NCI-H146 treated with DMSO at 0.1 percent for 48 hours (cell line): ENCODE results near the gene CSRNP3.

Source experiments
- DNase-seq: peaks from one replicate; lab custom pipeline; 2025; ENCODE audit not compliant: unreplicated experiment; lab: John Stamatoyannopoulos, UW

The CSRNP3 gene

GRCh38 chr2:165678882-165679281 is 209.4 kb downstream of the CSRNP3 start:
- DNase-seq: no peak

- DNase-seq: no peak
Observed at GRCh38 chr2:165679621-165680020, 210.1 kb downstream of the CSRNP3 start.

- no peak for DNase-seq
Observed at GRCh38 chr2:165681841-165682240, 212.3 kb downstream of the CSRNP3 start.

- DNase-seq: no peak
Observed at GRCh38 chr2:165682546-165682945, 213.0 kb downstream of the CSRNP3 start.

- no peak for DNase-seq
Observed at GRCh38 chr2:165686800-165687199, 217.3 kb downstream of the CSRNP3 start.

GRCh38 chr2:165687426-165688002 is 218.0 kb downstream of the CSRNP3 start:
- DNase-seq: no peak

GRCh38 chr2:165691615-165692014 is 222.1 kb downstream of the CSRNP3 start:
- no peak for DNase-seq

GRCh38 chr2:165692906-165693305 is 223.4 kb downstream of the CSRNP3 start:
- no peak for DNase-seq

GRCh38 chr2:165693838-165694237 is 224.3 kb downstream of the CSRNP3 start:
- DNase-seq: no peak

GRCh38 chr2:165697748-165698443 is 228.4 kb downstream of the CSRNP3 start:
- peak; percentile 74 for DNase-seq

GRCh38 chr2:165698444-165698884 is 229.0 kb downstream of the CSRNP3 start:
- peak; percentile 57 for DNase-seq

- no peak for DNase-seq
Observed at GRCh38 chr2:165699946-165700345, 230.4 kb downstream of the CSRNP3 start.

GRCh38 chr2:165700531-165700930 is 231.0 kb downstream of the CSRNP3 start:
- DNase-seq: no peak

- DNase-seq: no peak
Observed at GRCh38 chr2:165701147-165701546, 231.6 kb downstream of the CSRNP3 start.

GRCh38 chr2:165706960-165707487 is 237.5 kb downstream of the CSRNP3 start:
- DNase-seq: no peak

GRCh38 chr2:165716091-165716490 is 246.6 kb downstream of the CSRNP3 start:
- no peak for DNase-seq

GRCh38 chr2:165718610-165719210 is 249.2 kb downstream of the CSRNP3 start:
- no peak for DNase-seq

- DNase-seq: no peak
Observed at GRCh38 chr2:165720511-165720910, 251.0 kb downstream of the CSRNP3 start.

- no peak for DNase-seq
Observed at GRCh38 chr2:165725421-165725820, 255.9 kb downstream of the CSRNP3 start.
